K562 (cell line): ENCODE data around the gene P4HTM. TPM values are rescaled to one million over a fixed set of nuclear protein-coding genes. Genes with fewer than 3 reads are reported as not detected.

Experiments used
- ATAC-seq: fragments of 200-7000 bp; cut with Tn5 transposase; 3 replicates; pipeline ENCODE4 v1.9.1; 2020; ENCODE audit warnings: moderate library complexity
- BruUV-seq: library from RNA; stranded (reverse); fragments of 400-500 nt; replicated peaks from 2 replicates; lab custom pipeline; 2021; lab: Mats Ljungman, UMichigan
- CTCF ChIA-PET: fragments of 300-600 bp; formaldehyde crosslinking; extraction: SDS; loops from one replicate; lab custom pipeline; 2021; ENCODE audit warnings: low intra/inter-chr PET ratio; lab: Yijun Ruan, JAX
- POLR2A ChIA-PET: fragments of 300-600, 350-650 bp; sonication (Branson Sonifier 250); formaldehyde crosslinking; extraction: SDS; loops from one replicate; lab custom pipeline; 2021; ENCODE audit warnings: antibody characterized with exemption, inconsistent platforms; lab: Yijun Ruan, JAX
- DNase-seq, 4 experiments: peaks; one replicate each; pipeline versions ENCODE4 v3.0.0 to v3.0.0-alpha.2; 2011 to 2018; ENCODE audit warnings: low spot score in 3 of 4, mixed read lengths in 3 of 4; ENCODE audit errors: extremely low read depth in 1 of 4
- FAIRE-seq: peaks from 2 replicates; lab custom pipeline; 2011; peaks lifted over from hg19 to GRCh38; lab: Jason Lieb, UNC
- H2AFZ ChIP-seq: 2 replicates; pipeline ENCODE4 v1.6.0; 2011; ENCODE audit warnings: low read depth, low read length, control low read depth, inconsistent platforms
- H3K27ac ChIP-seq: fragments of 200-600 bp; 3 replicates; pipeline ENCODE4 v1.8.0; 2011; ENCODE audit warnings: low read depth, mild to moderate bottlenecking, control low read depth, inconsistent platforms, low read length, moderate library complexity, mixed read lengths; ENCODE audit errors: extremely low read depth
- H3K27me3 ChIP-seq, 2 experiments: fragments of 300-600 bp in 1 of 2; 2 replicates in 1 of 2; 3 replicates in 1 of 2; pipeline versions ENCODE4 v1.6.0 to v1.8.0; 2011; ENCODE audit warnings: inconsistent platforms in 2 of 2, low read length in 2 of 2, mild to moderate bottlenecking in 1 of 2, mixed read lengths in 1 of 2, moderate library complexity in 1 of 2; ENCODE audit not compliant: control insufficient read depth in 2 of 2, insufficient read depth in 2 of 2
- H3K36me3 ChIP-seq: fragments of 300-600 bp; 3 replicates; pipeline ENCODE4 v1.8.0; 2011; ENCODE audit warnings: mild to moderate bottlenecking, low read length, inconsistent platforms; ENCODE audit not compliant: control insufficient read depth, insufficient read depth
- H3K4me1 ChIP-seq, 2 experiments: fragments of 200-600 bp in 1 of 2; replicated peaks in 1 of 2; 2 replicates in 1 of 2; 3 replicates in 1 of 2; pipeline versions ENCODE4 v1.5.1 to v1.8.0; 2011; ENCODE audit warnings: inconsistent platforms in 2 of 2, low read length in 2 of 2, mild to moderate bottlenecking in 1 of 2, mixed read lengths in 1 of 2, moderate library complexity in 1 of 2; ENCODE audit not compliant: control insufficient read depth in 2 of 2, insufficient read depth in 2 of 2
- H3K4me2 ChIP-seq: 2 replicates; pipeline ENCODE4 v1.6.1; 2011; ENCODE audit warnings: low read length, control low read depth, inconsistent platforms, mixed read lengths; ENCODE audit not compliant: insufficient read depth
- H3K4me3 ChIP-seq: fragments of 200-600 bp; sonication (generic), shearing (Covaris generic); 2 replicates; pipeline ENCODE4 v1.5.1; 2016; ENCODE audit warnings: control low read depth, inconsistent platforms
- H3K79me2 ChIP-seq: fragments of 200-600 bp; 3 replicates; pipeline ENCODE4 v1.8.0; 2011; ENCODE audit warnings: low read length, inconsistent platforms; ENCODE audit not compliant: control insufficient read depth, insufficient read depth
- H3K9ac ChIP-seq, 2 experiments: 2 replicates each; pipeline versions ENCODE4 v1.6.0 to v1.6.1; 2011; ENCODE audit warnings: low read depth in 2 of 2, low read length in 2 of 2, control low read depth in 1 of 2, inconsistent platforms in 1 of 2, mild to moderate bottlenecking in 1 of 2, mixed read lengths in 1 of 2; ENCODE audit not compliant: insufficient read depth in 1 of 2
- H3K9me1 ChIP-seq: one replicate; pipeline ENCODE4 v1.6.0; 2011; ENCODE audit warnings: inconsistent platforms, mild to moderate bottlenecking, low read length, moderate library complexity; ENCODE audit not compliant: control insufficient read depth, insufficient read depth
- H3K9me3 ChIP-seq: replicated peaks from 2 replicates; pipeline ENCODE4 v1.5.1; 2011; ENCODE audit warnings: low read depth, low read length, inconsistent platforms; ENCODE audit not compliant: control insufficient read depth, insufficient read depth
- H4K20me1 ChIP-seq: replicated peaks from 2 replicates; pipeline ENCODE4 v1.6.1; 2011; ENCODE audit warnings: low read length, inconsistent platforms, mixed read lengths; ENCODE audit not compliant: control insufficient read depth, insufficient read depth
- AFF1 ChIP-seq, 2 experiments: fragments of 450-650 bp; IDR thresholded peaks; 2 replicates each; pipeline ENCODE4 v1.6.1; 2018; ENCODE audit warnings: mild to moderate bottlenecking in 2 of 2, low read depth in 1 of 2; ENCODE audit not compliant: partially characterized antibody in 2 of 2
- MCM5 ChIP-seq: fragments of 450-650 bp; IDR thresholded peaks from 2 replicates; pipeline ENCODE4 v1.6.1; 2016; ENCODE audit warnings: low read depth
- TCF3 ChIP-seq: sonication (generic); formaldehyde crosslinking; IDR thresholded peaks from 2 replicates; pipeline ENCODE4 v1.4.0; 2020; ENCODE audit warnings: mild to moderate bottlenecking, missing genetic modification reagents
- YY1 ChIP-seq, 3 experiments: IDR thresholded peaks; 2 replicates each; pipeline ENCODE4 v1.6.1; 2011; ENCODE audit warnings: low read length in 2 of 3, mild to moderate bottlenecking in 2 of 3, moderate library complexity in 2 of 3, borderline replicate concordance in 1 of 3, control low read depth in 1 of 3, low read depth in 1 of 3; ENCODE audit not compliant: insufficient read depth in 3 of 3, insufficient replicate concordance in 2 of 3, control insufficient read depth in 1 of 3, insufficient read length in 1 of 3; ENCODE audit errors: extremely low read depth in 1 of 3
- ZHX1 ChIP-seq: fragments of 150-350 bp; conservative IDR thresholded peaks from 2 replicates; pipeline ENCODE4 v1.6.1; 2014; ENCODE audit warnings: low read length
- WGBS: fragments of 100-300 bp; shearing (Covaris generic); methylation state at CpG from one replicate; pipeline ENCODE4 v1.1.6; 2016; ENCODE audit warnings: low coverage, mixed read lengths; ENCODE audit not compliant: insufficient coverage; ENCODE audit errors: missing lambda C conversion rate; 5-methylcytosine and 5-hydroxymethylcytosine counted together
- in situ Hi-C: fragments of 300-500 bp; cut with MboI; formaldehyde crosslinking; loops from 4 replicates; pipeline ENCODE4 v1.15.0; 2018; ENCODE audit warnings: inconsistent platforms, mixed read lengths
- intact Hi-C: fragments of 100-400 bp; cut with micrococcal nuclease; formaldehyde crosslinking; loops from 2 replicates; pipeline ENCODE4 v1.14.2; 2022
- polyA plus RNA-seq, 8 experiments: library from polyadenylated mRNA; depleted of rRNA in 4 of 8; stranded (reverse) in 5 of 8; unstranded in 3 of 8; fragments of >200 nt; fragmentation: Nextera tagmentation in 2 of 8; fragmentation: Illumina TruSeq in 1 of 8; extraction: Ambion mirVana in 2 of 8; extraction: Trizol in 1 of 8; gene quantifications; 2 replicates each; pipeline versions ENCODE4 v1.2.1 to v1.2.3, GENCODE V29; 2011 to 2014; ENCODE audit warnings: inconsistent platforms in 1 of 8, missing spikeins in 1 of 8
- total RNA-seq, 7 experiments: library from RNA; depleted of rRNA in 6 of 7; stranded (reverse); fragments of >200 nt in 6 of 7; fragmentation: Illumina TruSeq in 2 of 7; extraction: Trizol in 2 of 7; gene quantifications; 2 replicates each; pipeline versions ENCODE4 v1.2.1 to v1.2.3, GENCODE V29; 2011 to 2021; ENCODE audit warnings: low replicate concordance in 1 of 7
- TF ChIP-seq, protein P1 (sequence below): fragments of 450-650 bp; formaldehyde crosslinking; IDR thresholded peaks from 2 replicates; pipeline ENCODE4 v1.4.0; 2020; ENCODE audit warnings: mild to moderate bottlenecking, moderate library complexity
- TF ChIP-seq, protein P2 (sequence below): fragments of 250-450 bp; sonication (Bioruptor Pico); IDR thresholded peaks from 2 replicates; pipeline ENCODE4 v1.5.0; 2020; ENCODE audit warnings: mild to moderate bottlenecking, borderline replicate concordance
- TF ChIP-seq, protein P3 (sequence below): sonication (generic); formaldehyde crosslinking; IDR thresholded peaks from 2 replicates; pipeline ENCODE4 v1.9.0; 2022; ENCODE audit warnings: mild to moderate bottlenecking, missing genetic modification reagents

The P4HTM gene
- total and polyA plus RNA-seq, 9 of the 15 experiments (the other 6 are each of a cell fraction or from before 2014, with no cell fraction given), result 0.09 to 0.66 (median 0.25) TPM; not detected in 2

DNA sequence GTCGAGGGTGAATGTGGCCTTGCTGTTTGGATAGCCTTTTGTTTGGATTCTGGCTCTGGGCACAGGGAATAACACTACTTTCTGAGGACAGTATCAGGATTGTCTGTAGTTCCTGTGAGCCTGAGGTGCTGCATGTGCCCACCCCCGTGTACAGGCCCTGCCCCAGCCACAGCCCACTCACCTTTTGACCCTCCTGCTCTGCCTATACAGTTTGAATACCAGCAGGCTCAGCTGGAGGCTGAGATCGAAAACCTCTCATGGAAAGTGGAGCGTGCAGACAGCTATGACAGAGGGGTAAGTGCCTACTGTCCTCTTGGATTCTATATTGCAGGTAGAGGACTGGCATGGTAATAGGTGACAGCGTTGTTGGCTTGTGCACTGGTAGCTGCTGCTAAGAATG, 7.4 kb upstream of the P4HTM start (continued):
- TF ChIP-seq, protein P1, sequence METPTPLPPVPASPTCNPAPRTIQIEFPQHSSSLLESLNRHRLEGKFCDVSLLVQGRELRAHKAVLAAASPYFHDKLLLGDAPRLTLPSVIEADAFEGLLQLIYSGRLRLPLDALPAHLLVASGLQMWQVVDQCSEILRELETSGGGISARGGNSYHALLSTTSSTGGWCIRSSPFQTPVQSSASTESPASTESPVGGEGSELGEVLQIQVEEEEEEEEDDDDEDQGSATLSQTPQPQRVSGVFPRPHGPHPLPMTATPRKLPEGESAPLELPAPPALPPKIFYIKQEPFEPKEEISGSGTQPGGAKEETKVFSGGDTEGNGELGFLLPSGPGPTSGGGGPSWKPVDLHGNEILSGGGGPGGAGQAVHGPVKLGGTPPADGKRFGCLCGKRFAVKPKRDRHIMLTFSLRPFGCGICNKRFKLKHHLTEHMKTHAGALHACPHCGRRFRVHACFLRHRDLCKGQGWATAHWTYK (CRISPR knock-in tag), result no peak

DNA sequence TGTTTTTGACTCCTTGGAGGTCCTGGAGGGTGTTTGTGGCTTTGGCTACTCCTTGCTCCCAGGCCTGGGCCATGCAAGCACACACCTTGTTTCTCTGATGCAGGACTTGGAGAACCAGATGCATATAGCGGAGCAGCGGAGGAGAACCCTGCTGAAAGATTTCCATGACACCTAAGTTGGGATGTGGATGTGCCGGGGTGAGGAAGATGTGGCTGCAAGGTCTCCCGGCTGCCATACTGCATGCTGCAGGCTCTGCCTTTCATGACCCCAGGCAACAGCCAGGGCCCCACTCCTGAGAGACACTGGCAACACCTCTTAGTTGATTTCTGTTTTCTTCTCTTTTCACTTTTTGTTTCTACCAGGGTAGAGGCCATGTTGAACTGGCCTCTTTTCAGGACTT, 6.9 kb upstream of the P4HTM start:
- H3K79me2 ChIP-seq, result no peaks in the 10 kb centered on the region
- in situ Hi-C loops (no loop called here), intact Hi-C loops (no loop called here)
- no peak overlapping the region for H3K4me2 ChIP-seq
- H3K4me1 ChIP-seq, result no peaks in the 10 kb centered on the region; a peak in 1 of 5 replicates
- no peak overlapping the region for H3K27ac ChIP-seq
- DNase-seq, result no peak
- no peaks in the 10 kb centered on the region for H3K9me1 ChIP-seq
- H3K27me3 ChIP-seq, result no peaks in the 10 kb centered on the region
- no peak overlapping the region for H3K4me3 ChIP-seq
- no peak for ATAC-seq
- H2AFZ ChIP-seq, result no peak overlapping the region
- FAIRE-seq, result no peak
- POLR2A ChIA-PET, result no interaction called here
- no peaks in the 10 kb centered on the region for H4K20me1 ChIP-seq
- BruUV-seq, result no TSS peak
- 100% methylated on average over 4 of the region's 4 CpGs for WGBS
- CTCF ChIA-PET, result no interaction called here
- H3K36me3 ChIP-seq, result peaks cover 62% of the 10 kb centered on the region; the same call in 2 of the 3 replicates
- H3K9ac ChIP-seq, result no peak overlapping the region
- no peaks in the 10 kb centered on the region for H3K9me3 ChIP-seq
- TF ChIP-seq, protein P2, sequence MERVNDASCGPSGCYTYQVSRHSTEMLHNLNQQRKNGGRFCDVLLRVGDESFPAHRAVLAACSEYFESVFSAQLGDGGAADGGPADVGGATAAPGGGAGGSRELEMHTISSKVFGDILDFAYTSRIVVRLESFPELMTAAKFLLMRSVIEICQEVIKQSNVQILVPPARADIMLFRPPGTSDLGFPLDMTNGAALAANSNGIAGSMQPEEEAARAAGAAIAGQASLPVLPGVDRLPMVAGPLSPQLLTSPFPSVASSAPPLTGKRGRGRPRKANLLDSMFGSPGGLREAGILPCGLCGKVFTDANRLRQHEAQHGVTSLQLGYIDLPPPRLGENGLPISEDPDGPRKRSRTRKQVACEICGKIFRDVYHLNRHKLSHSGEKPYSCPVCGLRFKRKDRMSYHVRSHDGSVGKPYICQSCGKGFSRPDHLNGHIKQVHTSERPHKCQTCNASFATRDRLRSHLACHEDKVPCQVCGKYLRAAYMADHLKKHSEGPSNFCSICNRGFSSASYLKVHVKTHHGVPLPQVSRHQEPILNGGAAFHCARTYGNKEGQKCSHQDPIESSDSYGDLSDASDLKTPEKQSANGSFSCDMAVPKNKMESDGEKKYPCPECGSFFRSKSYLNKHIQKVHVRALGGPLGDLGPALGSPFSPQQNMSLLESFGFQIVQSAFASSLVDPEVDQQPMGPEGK (CRISPR knock-in tag), result no peak
- TF ChIP-seq MCM5 (no peak), YY1 (IDR thresholded peaks at IDR 0.05; ENCODE audit: borderline replicate concordance in 1 of 3, control insufficient read depth in 1 of 3, extremely low read depth in 1 of 3, insufficient read depth in 3 of 3, insufficient read length in 1 of 3, insufficient replicate concordance in 2 of 3, low read depth in 1 of 3, low read length in 2 of 3) (no peak), TCF3 (CRISPR knock-in tag) (no peak), ZHX1 (no peak), AFF1 (IDR thresholded peaks at IDR 0.05; ENCODE audit: low read depth in 1 of 2, partially characterized antibody in 2 of 2) (no peak)
- TF ChIP-seq, protein P3, sequence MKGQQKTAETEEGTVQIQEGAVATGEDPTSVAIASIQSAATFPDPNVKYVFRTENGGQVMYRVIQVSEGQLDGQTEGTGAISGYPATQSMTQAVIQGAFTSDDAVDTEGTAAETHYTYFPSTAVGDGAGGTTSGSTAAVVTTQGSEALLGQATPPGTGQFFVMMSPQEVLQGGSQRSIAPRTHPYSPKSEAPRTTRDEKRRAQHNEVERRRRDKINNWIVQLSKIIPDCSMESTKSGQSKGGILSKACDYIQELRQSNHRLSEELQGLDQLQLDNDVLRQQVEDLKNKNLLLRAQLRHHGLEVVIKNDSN (CRISPR knock-in tag), result no peak
